ENCODE results near the gene LDB2.

LDB2 gene

DNA sequence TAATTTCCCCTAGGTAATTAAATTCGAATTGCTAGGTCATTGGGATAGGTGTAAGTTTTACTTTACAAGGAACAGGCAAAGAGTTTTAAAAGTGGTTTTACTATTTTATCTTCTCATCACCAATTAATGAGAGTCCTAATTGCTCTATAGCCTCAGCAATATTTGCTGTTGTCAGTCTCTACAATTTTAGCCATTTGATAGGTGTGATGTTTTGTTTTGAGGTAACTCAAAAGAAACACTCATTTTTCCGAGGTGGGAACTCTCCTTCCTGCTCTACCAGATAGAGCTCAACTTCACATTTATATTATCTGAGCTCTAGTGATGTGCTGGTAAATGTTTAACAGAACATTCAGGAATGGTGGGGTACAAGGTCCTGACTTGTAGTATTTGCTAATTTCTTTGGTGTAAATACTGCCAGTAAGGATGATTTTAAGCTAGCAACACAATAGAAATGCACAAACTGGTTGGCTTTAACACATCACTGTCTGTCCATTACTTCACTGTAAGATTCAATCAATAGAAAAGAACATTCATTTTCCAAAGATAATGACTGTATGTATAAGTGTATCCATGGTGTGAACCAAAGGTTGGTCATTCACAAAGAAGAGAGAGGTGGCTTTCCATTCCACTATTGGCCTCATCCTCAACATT is 62.7 kb downstream of the LDB2 start:
- H3K9me3 ChIP-seq (ENCODE audit: control insufficient read depth, insufficient read depth, low read length): no peaks in the 10 kb centered on the region
- H3F3A ChIP-seq (ENCODE audit: control insufficient read depth, insufficient read depth): no peaks in the 10 kb centered on the region
- no peak overlapping the region for H3K4me3 ChIP-seq (ENCODE audit: low read length)
- H3K36me3 ChIP-seq (ENCODE audit: control insufficient read depth, low read length): no peaks in the 10 kb centered on the region
- no peaks in the 10 kb centered on the region for H3K9me2 ChIP-seq (replicated peaks; ENCODE audit: control insufficient read depth, low read length)
- H4K20me1 ChIP-seq (ENCODE audit: control insufficient read depth, insufficient read depth, low read depth, low read length): no peaks in the 10 kb centered on the region
- no peak overlapping the region for H3K27ac ChIP-seq (ENCODE audit: low read depth, low read length)
- 0 out of 2 replicates have a peak, but pooled peaks cover 3% of the 10 kb centered on the region for H3K27me3 ChIP-seq (ENCODE audit: control insufficient read depth, low read length)
- TF ChIP-seq, protein P1, sequence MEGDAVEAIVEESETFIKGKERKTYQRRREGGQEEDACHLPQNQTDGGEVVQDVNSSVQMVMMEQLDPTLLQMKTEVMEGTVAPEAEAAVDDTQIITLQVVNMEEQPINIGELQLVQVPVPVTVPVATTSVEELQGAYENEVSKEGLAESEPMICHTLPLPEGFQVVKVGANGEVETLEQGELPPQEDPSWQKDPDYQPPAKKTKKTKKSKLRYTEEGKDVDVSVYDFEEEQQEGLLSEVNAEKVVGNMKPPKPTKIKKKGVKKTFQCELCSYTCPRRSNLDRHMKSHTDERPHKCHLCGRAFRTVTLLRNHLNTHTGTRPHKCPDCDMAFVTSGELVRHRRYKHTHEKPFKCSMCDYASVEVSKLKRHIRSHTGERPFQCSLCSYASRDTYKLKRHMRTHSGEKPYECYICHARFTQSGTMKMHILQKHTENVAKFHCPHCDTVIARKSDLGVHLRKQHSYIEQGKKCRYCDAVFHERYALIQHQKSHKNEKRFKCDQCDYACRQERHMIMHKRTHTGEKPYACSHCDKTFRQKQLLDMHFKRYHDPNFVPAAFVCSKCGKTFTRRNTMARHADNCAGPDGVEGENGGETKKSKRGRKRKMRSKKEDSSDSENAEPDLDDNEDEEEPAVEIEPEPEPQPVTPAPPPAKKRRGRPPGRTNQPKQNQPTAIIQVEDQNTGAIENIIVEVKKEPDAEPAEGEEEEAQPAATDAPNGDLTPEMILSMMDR (IDR thresholded peaks at IDR 0.05; ENCODE audit: low read depth, low read length, poor library complexity, severe bottlenecking): no peak
- no peak for TF ChIP-seq EZH2phosphoT487 (IDR thresholded peaks at IDR 0.05; ENCODE audit: borderline replicate concordance, low read length)
- H3K4me1 ChIP-seq (ENCODE audit: control insufficient read depth, low read length): no peaks in the 10 kb centered on the region
- H3K4me2 ChIP-seq (ENCODE audit: low read length): no peak overlapping the region
- H3K79me2 ChIP-seq (ENCODE audit: control insufficient read depth, low read length): no peaks in the 10 kb centered on the region

- Histone ChIP-seq H3K27ac (ENCODE audit: low read depth, low read length) (no peak overlapping the region), H3K4me3 (ENCODE audit: low read length) (no peak overlapping the region), H3K36me3 (ENCODE audit: control insufficient read depth, low read length) (no peaks in the 10 kb centered on the region), H3K4me2 (ENCODE audit: low read length) (no peak overlapping the region), H3K79me2 (ENCODE audit: control insufficient read depth, low read length) (no peaks in the 10 kb centered on the region), H4K20me1 (ENCODE audit: control insufficient read depth, insufficient read depth, low read depth, low read length) (no peaks in the 10 kb centered on the region), H3K4me1 (ENCODE audit: control insufficient read depth, low read length) (no peaks in the 10 kb centered on the region), H3K27me3 (ENCODE audit: control insufficient read depth, low read length) (0 out of 2 replicates have a peak, but pooled peaks cover 5% of the 10 kb centered on the region), H3F3A (ENCODE audit: control insufficient read depth, insufficient read depth) (no peaks in the 10 kb centered on the region), H3K9me3 (ENCODE audit: control insufficient read depth, insufficient read depth, low read length) (no peaks in the 10 kb centered on the region), H3K9me2 (replicated peaks; ENCODE audit: control insufficient read depth, low read length) (no peaks in the 10 kb centered on the region)
- no peak for TF ChIP-seq EZH2phosphoT487 (IDR thresholded peaks at IDR 0.05; ENCODE audit: borderline replicate concordance, low read length)
- TF ChIP-seq, protein P1 (IDR thresholded peaks at IDR 0.05; ENCODE audit: low read depth, low read length, poor library complexity, severe bottlenecking): no peak
Observed at GRCh38 chr4:16834814-16835213, 63.6 kb downstream of the LDB2 start.

DNA sequence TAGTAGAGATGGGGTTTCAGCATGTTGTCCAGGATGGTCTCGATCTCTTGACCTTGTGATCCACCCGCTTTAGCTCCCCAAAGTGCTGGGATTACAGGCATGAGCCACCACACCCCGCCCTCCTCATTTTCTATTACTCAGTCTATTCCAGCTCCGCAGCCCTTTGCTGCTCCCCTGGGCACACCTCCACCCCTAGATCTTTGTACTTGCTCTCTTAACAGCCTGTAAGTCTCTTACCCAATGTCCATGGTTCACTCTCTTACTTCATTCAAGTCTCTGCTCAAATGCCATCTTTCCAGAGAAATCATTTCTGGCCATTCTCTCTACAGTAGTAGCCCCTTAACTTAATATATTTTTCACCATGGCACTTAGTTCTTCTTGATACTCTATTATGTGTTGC is 64.7 kb downstream of the LDB2 start:
- no peak overlapping the region for H3K4me2 ChIP-seq (ENCODE audit: low read length)
- TF ChIP-seq, protein P1 (IDR thresholded peaks at IDR 0.05; ENCODE audit: low read depth, low read length, poor library complexity, severe bottlenecking): no peak
- TF ChIP-seq EZH2phosphoT487 (IDR thresholded peaks at IDR 0.05; ENCODE audit: borderline replicate concordance, low read length): no peak
- no peaks in the 10 kb centered on the region for H3F3A ChIP-seq (ENCODE audit: control insufficient read depth, insufficient read depth)
- H4K20me1 ChIP-seq (ENCODE audit: control insufficient read depth, insufficient read depth, low read depth, low read length): no peaks in the 10 kb centered on the region
- H3K27me3 ChIP-seq (ENCODE audit: control insufficient read depth, low read length): 0 out of 2 replicates have a peak, but pooled peaks cover 5% of the 10 kb centered on the region
- H3K27ac ChIP-seq (ENCODE audit: low read depth, low read length): no peak overlapping the region
- no peaks in the 10 kb centered on the region for H3K9me2 ChIP-seq (replicated peaks; ENCODE audit: control insufficient read depth, low read length)
- no peaks in the 10 kb centered on the region for H3K4me1 ChIP-seq (ENCODE audit: control insufficient read depth, low read length)
- no peaks in the 10 kb centered on the region for H3K36me3 ChIP-seq (ENCODE audit: control insufficient read depth, low read length)
- H3K79me2 ChIP-seq (ENCODE audit: control insufficient read depth, low read length): no peaks in the 10 kb centered on the region
- H3K4me3 ChIP-seq (ENCODE audit: low read length): no peak overlapping the region
- no peaks in the 10 kb centered on the region for H3K9me3 ChIP-seq (ENCODE audit: control insufficient read depth, insufficient read depth, low read length)
